K562 (cell line): ENCODE measurements around the gene PLEKHN1. TPM values are rescaled to one million over a fixed set of nuclear protein-coding genes. Genes with fewer than 3 reads are reported as not detected.

Experiments used
- ARHGAP35 ChIP-seq: fragments of 450-650 bp; IDR thresholded peaks from 2 replicates; pipeline ENCODE4 v1.6.1; 2018; ENCODE audit not compliant: partially characterized antibody
- BDP1 ChIP-seq: IDR thresholded peaks from 3 replicates; pipeline ENCODE4 v1.6.1; 2011; ENCODE audit not compliant: insufficient read length, insufficient read depth
- CCAR2 ChIP-seq: fragments of 200-400 bp; formaldehyde crosslinking; IDR thresholded peaks from 2 replicates; pipeline ENCODE4 v1.6.1; 2017; ENCODE audit warnings: mild to moderate bottlenecking, low read depth, low read length
- FOSL1 ChIP-seq: fragments of 200-800 bp; sonication (Bioruptor generic); conservative IDR thresholded peaks from 2 replicates; pipeline ENCODE4 v1.6.1; 2016; ENCODE audit warnings: missing genetic modification characterization, missing compliant biosample characterization
- FOXK1 ChIP-seq: sonication (generic); formaldehyde crosslinking; IDR thresholded peaks from 2 replicates; pipeline ENCODE4 v1.8.0; 2022; ENCODE audit warnings: missing genetic modification reagents, mild to moderate bottlenecking, borderline replicate concordance
- GATAD2A ChIP-seq: fragments of 450-650 bp; IDR thresholded peaks from 2 replicates; pipeline ENCODE4 v1.6.1; 2017
- HCFC1 ChIP-seq: IDR thresholded peaks from 2 replicates; pipeline ENCODE4 v1.6.1; 2012; ENCODE audit warnings: low read depth, low read length, improper control_type of control experiment
- PURB ChIP-seq: sonication (generic); formaldehyde crosslinking; IDR thresholded peaks from 2 replicates; pipeline ENCODE4 v1.9.0; 2021; ENCODE audit warnings: low read depth, mild to moderate bottlenecking, missing genetic modification reagents
- SAFB2 ChIP-seq: fragments of 200-400 bp; formaldehyde crosslinking; IDR thresholded peaks from 2 replicates; pipeline ENCODE4 v1.6.1; 2018; ENCODE audit warnings: borderline replicate concordance, low read length, low read depth, moderate library complexity; ENCODE audit not compliant: severe bottlenecking
- SMAD4 ChIP-seq: fragments of 250-450 bp; sonication (Bioruptor Pico); conservative IDR thresholded peaks from 2 replicates; pipeline ENCODE4 v1.8.0; 2021; ENCODE audit warnings: inconsistent platforms, mild to moderate bottlenecking, moderate library complexity
- SREBF1 ChIP-seq: fragments of 150-350 bp; IDR thresholded peaks from 2 replicates; pipeline ENCODE4 v1.6.1; 2014; ENCODE audit warnings: antibody characterized with exemption, low read depth, low read length, borderline replicate concordance
- TBP ChIP-seq: optimal IDR thresholded peaks from 2 replicates; pipeline ENCODE3; 2011; ENCODE audit warnings: low read depth, low read length, improper control_type of control experiment
- U2AF2 ChIP-seq: fragments of 200-400 bp; formaldehyde crosslinking; optimal IDR thresholded peaks from 2 replicates; pipeline ENCODE3; 2017; ENCODE audit warnings: low read depth, mild to moderate bottlenecking, low read length
- ZBTB7A ChIP-seq: IDR thresholded peaks from 2 replicates; pipeline ENCODE4 v1.6.1; 2011; ENCODE audit warnings: low read depth, mild to moderate bottlenecking, low read length, moderate library complexity, borderline replicate concordance; ENCODE audit not compliant: control insufficient read depth
- ZNF408 ChIP-seq: fragments of 250-450 bp; sonication (Bioruptor Pico); IDR thresholded peaks from 2 replicates; pipeline ENCODE4 v1.4.0; 2020; ENCODE audit warnings: low read depth, mild to moderate bottlenecking, moderate library complexity
- polyA plus RNA-seq, 8 experiments: library from polyadenylated mRNA; depleted of rRNA in 4 of 8; stranded (reverse) in 5 of 8; unstranded in 3 of 8; fragments of >200 nt; fragmentation: Nextera tagmentation in 2 of 8; fragmentation: Illumina TruSeq in 1 of 8; extraction: Ambion mirVana in 2 of 8; extraction: Trizol in 1 of 8; gene quantifications; 2 replicates each; pipeline versions ENCODE4 v1.2.1 to v1.2.3, GENCODE V29; 2011 to 2014; ENCODE audit warnings: inconsistent platforms in 1 of 8, missing spikeins in 1 of 8
- total RNA-seq, 7 experiments: library from RNA; depleted of rRNA in 6 of 7; stranded (reverse); fragments of >200 nt in 6 of 7; fragmentation: Illumina TruSeq in 2 of 7; extraction: Trizol in 2 of 7; gene quantifications; 2 replicates each; pipeline versions ENCODE4 v1.2.1 to v1.2.3, GENCODE V29; 2011 to 2021; ENCODE audit warnings: low replicate concordance in 1 of 7
- TF ChIP-seq, protein P1 (sequence below): fragments of 250-450 bp; sonication (Bioruptor Pico); IDR thresholded peaks from 2 replicates; pipeline ENCODE4 v1.5.1; 2021; ENCODE audit warnings: mild to moderate bottlenecking
- TF ChIP-seq, protein P2 (sequence below), 2 experiments: fragments of 150-350 bp in 1 of 2; IDR thresholded peaks; 2 replicates each; pipeline ENCODE4 v1.6.1; 2012 to 2016; ENCODE audit warnings: low read depth in 2 of 2, low read length in 2 of 2, mild to moderate bottlenecking in 1 of 2, moderate library complexity in 1 of 2
- TF ChIP-seq, protein P3 (sequence below): fragments of 450-650 bp; IDR thresholded peaks from 2 replicates; pipeline ENCODE4 v1.6.1; 2016; ENCODE audit warnings: low read depth, mild to moderate bottlenecking, moderate library complexity
- TF ChIP-seq, protein P4 (sequence below): fragments of 250-450 bp; sonication (Bioruptor Pico); IDR thresholded peaks from 2 replicates; pipeline ENCODE4 v1.8.0; 2021; ENCODE audit warnings: borderline replicate concordance, mild to moderate bottlenecking, moderate library complexity; ENCODE audit not compliant: poor library complexity, severe bottlenecking

Gene PLEKHN1
- total and polyA plus RNA-seq, 9 of the 15 experiments (the other 6 are each of a cell fraction or from before 2014, with no cell fraction given) = 0.07 to 1.5 (median 0.13) TPM; not detected in 2

DNA sequence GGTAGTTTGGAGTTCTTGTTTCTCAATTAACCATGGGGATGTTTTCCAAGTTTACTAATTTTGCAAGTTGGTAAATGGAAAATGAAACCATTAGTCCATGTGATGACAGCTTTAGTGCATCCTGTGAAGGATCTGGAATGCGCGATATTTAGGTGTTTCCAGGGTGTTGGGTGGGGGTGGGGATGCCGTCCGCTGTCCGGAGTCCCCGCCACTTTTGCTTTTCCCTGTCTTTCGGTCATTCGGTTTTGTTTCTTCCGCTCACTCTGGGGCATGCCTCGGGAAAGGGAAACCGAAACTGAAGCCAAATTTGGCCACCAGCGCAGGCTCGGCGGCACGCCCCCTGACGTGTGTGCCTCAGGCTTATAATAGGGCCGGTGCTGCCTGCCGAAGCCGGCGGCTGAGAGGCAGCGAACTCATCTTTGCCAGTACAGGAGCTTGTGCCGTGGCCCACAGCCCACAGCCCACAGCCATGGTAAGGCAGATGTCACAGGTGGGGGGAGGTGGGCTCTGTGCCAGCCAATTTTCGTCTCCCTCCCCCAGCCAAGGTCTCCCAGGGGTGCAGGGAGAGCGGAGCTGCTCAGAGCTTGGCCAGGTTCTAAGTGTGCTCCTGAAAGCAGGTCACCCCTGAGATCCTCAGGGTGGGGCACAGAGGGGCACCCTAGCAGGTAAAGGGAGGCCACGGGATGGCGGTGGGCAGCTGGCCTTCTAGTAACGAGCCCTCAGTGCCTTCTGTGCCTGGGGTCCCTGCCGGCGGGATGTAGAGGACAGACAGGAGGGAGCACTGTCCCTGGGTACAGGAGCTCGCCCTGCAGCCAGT is 47.0 kb downstream of the PLEKHN1 start, which contains the start of gene ISG15 (continued):
- TF ChIP-seq SREBF1 (no peak), ZNF408 (CRISPR knock-in tag) (no peak), U2AF2 (no peak), ZBTB7A (peak; percentile 42; the same call in 1 of the 2 replicates), ARHGAP35 (no peak), CCAR2 (no peak), FOSL1 (tag) (peak; percentile 19; the same call in 1 of the 2 replicates), PURB (CRISPR knock-in tag) (no peak), BDP1 (no peak), HCFC1 (peak; percentile 62), FOXK1 (0 out of 2 replicates have a peak, but pooled peaks have one; percentile 73), GATAD2A (no peak), TBP (peak; percentile 62), SAFB2 (no peak), SMAD4 (no peak)
- TF ChIP-seq, protein P1, sequence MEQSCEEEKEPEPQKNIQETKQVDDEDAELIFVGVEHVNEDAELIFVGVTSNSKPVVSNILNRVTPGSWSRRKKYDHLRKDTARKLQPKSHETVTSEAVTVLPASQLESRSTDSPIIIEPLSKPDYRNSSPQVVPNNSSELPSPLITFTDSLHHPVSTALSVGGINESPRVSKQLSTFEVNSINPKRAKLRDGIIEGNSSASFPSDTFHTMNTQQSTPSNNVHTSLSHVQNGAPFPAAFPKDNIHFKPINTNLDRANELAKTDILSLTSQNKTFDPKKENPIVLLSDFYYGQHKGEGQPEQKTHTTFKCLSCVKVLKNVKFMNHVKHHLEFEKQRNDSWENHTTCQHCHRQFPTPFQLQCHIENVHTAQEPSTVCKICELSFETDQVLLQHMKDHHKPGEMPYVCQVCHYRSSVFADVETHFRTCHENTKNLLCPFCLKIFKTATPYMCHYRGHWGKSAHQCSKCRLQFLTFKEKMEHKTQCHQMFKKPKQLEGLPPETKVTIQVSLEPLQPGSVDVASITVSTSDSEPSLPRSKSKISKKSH (CRISPR knock-in tag) = no peak
- TF ChIP-seq, protein P2, sequence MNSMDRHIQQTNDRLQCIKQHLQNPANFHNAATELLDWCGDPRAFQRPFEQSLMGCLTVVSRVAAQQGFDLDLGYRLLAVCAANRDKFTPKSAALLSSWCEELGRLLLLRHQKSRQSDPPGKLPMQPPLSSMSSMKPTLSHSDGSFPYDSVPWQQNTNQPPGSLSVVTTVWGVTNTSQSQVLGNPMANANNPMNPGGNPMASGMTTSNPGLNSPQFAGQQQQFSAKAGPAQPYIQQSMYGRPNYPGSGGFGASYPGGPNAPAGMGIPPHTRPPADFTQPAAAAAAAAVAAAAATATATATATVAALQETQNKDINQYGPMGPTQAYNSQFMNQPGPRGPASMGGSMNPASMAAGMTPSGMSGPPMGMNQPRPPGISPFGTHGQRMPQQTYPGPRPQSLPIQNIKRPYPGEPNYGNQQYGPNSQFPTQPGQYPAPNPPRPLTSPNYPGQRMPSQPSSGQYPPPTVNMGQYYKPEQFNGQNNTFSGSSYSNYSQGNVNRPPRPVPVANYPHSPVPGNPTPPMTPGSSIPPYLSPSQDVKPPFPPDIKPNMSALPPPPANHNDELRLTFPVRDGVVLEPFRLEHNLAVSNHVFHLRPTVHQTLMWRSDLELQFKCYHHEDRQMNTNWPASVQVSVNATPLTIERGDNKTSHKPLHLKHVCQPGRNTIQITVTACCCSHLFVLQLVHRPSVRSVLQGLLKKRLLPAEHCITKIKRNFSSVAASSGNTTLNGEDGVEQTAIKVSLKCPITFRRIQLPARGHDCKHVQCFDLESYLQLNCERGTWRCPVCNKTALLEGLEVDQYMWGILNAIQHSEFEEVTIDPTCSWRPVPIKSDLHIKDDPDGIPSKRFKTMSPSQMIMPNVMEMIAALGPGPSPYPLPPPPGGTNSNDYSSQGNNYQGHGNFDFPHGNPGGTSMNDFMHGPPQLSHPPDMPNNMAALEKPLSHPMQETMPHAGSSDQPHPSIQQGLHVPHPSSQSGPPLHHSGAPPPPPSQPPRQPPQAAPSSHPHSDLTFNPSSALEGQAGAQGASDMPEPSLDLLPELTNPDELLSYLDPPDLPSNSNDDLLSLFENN (IDR thresholded peaks at IDR 0.05; ENCODE audit: low read depth in 2 of 2, low read length in 2 of 2) = no peak
- TF ChIP-seq, protein P3, sequence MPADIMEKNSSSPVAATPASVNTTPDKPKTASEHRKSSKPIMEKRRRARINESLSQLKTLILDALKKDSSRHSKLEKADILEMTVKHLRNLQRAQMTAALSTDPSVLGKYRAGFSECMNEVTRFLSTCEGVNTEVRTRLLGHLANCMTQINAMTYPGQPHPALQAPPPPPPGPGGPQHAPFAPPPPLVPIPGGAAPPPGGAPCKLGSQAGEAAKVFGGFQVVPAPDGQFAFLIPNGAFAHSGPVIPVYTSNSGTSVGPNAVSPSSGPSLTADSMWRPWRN = 0 out of 2 replicates have a peak, but pooled peaks have one; percentile 19
- TF ChIP-seq, protein P4, sequence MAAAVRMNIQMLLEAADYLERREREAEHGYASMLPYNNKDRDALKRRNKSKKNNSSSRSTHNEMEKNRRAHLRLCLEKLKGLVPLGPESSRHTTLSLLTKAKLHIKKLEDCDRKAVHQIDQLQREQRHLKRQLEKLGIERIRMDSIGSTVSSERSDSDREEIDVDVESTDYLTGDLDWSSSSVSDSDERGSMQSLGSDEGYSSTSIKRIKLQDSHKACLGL (CRISPR knock-in tag) = peak; percentile 14
